ENCODE results near the gene ST14. TPM values are rescaled to one million over a fixed set of nuclear protein-coding genes. Genes with fewer than 3 reads are reported as not detected.

Gene ST14
- total and polyA plus RNA-seq, 10 of the 15 experiments (the other 5 are each of a cell fraction or from before 2014, with no cell fraction given) = 0.02 to 3.9 (median 0.73) TPM; not detected in 2

DNA sequence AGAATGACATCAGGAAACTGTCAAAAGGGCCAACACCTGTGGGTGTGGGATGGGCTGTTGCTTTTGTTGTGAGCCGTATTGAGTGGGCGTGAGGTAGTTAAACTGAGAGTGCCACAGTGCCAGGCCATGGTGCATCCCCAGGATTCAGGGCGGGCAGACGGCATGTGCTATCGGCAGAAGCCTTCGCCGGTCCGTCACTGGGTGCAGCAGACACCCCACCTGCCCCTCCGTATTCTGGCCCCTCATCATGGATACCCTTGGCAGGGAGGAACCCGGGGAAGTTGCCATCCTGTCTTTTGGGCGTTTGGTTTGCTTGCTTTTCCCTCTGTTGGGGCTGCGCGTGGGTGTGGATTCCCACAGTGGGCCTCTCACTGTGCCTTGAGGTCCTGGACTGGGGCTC lies 27.5 kb downstream of the ST14 start (continued):
- TF ChIP-seq POLR2AphosphoS5 (IDR thresholded peaks at IDR 0.05; ENCODE audit: low read length) (no peak), MXI1 (IDR thresholded peaks at IDR 0.05; ENCODE audit: low read depth, low read length) (no peak), GABPA (IDR thresholded peaks at IDR 0.05; ENCODE audit: low read depth) (no peak), POLR2A (IDR thresholded peaks at IDR 0.05; ENCODE audit: low read depth, low read length) (no peak), SREBF1 (IDR thresholded peaks at IDR 0.05; ENCODE audit: low read length) (no peak), SUZ12 (IDR thresholded peaks at IDR 0.05; ENCODE audit: unreplicated experiment) (no peak), NRF1 (conservative IDR thresholded peaks at IDR 0.05; ENCODE audit: low read depth, low read length) (no peak)
- TF ChIP-seq, protein P1, sequence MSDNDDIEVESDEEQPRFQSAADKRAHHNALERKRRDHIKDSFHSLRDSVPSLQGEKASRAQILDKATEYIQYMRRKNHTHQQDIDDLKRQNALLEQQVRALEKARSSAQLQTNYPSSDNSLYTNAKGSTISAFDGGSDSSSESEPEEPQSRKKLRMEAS (IDR thresholded peaks at IDR 0.05; ENCODE audit: low read depth, low read length) = no peak
- TF ChIP-seq, protein P2, sequence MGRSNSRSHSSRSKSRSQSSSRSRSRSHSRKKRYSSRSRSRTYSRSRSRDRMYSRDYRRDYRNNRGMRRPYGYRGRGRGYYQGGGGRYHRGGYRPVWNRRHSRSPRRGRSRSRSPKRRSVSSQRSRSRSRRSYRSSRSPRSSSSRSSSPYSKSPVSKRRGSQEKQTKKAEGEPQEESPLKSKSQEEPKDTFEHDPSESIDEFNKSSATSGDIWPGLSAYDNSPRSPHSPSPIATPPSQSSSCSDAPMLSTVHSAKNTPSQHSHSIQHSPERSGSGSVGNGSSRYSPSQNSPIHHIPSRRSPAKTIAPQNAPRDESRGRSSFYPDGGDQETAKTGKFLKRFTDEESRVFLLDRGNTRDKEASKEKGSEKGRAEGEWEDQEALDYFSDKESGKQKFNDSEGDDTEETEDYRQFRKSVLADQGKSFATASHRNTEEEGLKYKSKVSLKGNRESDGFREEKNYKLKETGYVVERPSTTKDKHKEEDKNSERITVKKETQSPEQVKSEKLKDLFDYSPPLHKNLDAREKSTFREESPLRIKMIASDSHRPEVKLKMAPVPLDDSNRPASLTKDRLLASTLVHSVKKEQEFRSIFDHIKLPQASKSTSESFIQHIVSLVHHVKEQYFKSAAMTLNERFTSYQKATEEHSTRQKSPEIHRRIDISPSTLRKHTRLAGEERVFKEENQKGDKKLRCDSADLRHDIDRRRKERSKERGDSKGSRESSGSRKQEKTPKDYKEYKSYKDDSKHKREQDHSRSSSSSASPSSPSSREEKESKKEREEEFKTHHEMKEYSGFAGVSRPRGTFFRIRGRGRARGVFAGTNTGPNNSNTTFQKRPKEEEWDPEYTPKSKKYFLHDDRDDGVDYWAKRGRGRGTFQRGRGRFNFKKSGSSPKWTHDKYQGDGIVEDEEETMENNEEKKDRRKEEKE (IDR thresholded peaks at IDR 0.05) = no peak

DNA sequence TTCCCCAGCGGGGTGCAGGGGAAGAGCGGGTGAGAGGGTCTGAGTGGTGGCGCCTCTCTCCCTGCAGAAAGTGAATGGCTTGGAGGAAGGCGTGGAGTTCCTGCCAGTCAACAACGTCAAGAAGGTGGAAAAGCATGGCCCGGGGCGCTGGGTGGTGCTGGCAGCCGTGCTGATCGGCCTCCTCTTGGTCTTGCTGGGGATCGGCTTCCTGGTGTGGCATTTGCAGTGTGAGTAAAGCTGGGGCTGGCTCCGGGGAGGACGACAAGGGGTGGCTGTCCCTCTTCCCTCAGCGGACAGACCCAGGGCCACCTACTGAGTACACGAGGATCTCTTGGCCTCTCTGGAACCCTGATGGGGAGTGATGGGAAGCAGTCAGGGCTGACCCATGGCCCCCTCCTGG lies 28.5 kb downstream of the ST14 start:
- CTCF ChIA-PET = no interaction called here
- 71% methylated on average over 14 of the region's 14 CpGs for WGBS (ENCODE audit: insufficient coverage, insufficient replicate concordance, low lambda C conversion rate, missing lambda C conversion rate)
- H3K9ac ChIP-seq (ENCODE audit: control insufficient read depth, insufficient read depth, low read length) = no peak overlapping the region
- intact Hi-C loops (cut with micrococcal nuclease; ENCODE audit: unreplicated experiment) (no loop called here), in situ Hi-C loops (cut with MboI) (no loop called here)
- FAIRE-seq (no peak), DNase-seq (ENCODE audit: low read depth, low spot score) (no peak), ATAC-seq (no peak)
- H3K27ac ChIP-seq (ENCODE audit: control insufficient read depth, insufficient read depth) = no peak overlapping the region
- no peaks in the 10 kb centered on the region for H3K36me3 ChIP-seq (ENCODE audit: control insufficient read depth in 2 of 2, insufficient read depth in 2 of 2, low read length in 1 of 2)
- no peak overlapping the region for H3K4me2 ChIP-seq (ENCODE audit: control insufficient read depth, insufficient read depth)
- H2AFZ ChIP-seq (ENCODE audit: control insufficient read depth, low read depth, low read length) = no peak overlapping the region
- no peak overlapping the region for H3K4me3 ChIP-seq
- SMC1A ChIA-PET (ENCODE audit: uncharacterized antibody, unreplicated experiment) = no interaction called here
- H4K20me1 ChIP-seq (ENCODE audit: control insufficient read depth, insufficient read depth) = no peaks in the 10 kb centered on the region
- RAD21 ChIA-PET (ENCODE audit: unreplicated experiment) = no interaction called here
- no peaks in the 10 kb centered on the region for H3K9me3 ChIP-seq (replicated peaks; ENCODE audit: control insufficient read depth, insufficient read depth, low read length)
- POLR2A ChIA-PET = no interaction called here
- no peaks in the 10 kb centered on the region for H3K27me3 ChIP-seq (replicated peaks in 1 of 2; ENCODE audit: control insufficient read depth in 2 of 2, insufficient read depth in 2 of 2, low read length in 1 of 2)
- H3K4me1 ChIP-seq (ENCODE audit: control insufficient read depth, insufficient read depth, low read length) = no peaks in the 10 kb centered on the region
- BruUV-seq (replicated peaks) = no TSS peak
- H3K79me2 ChIP-seq (ENCODE audit: control insufficient read depth, insufficient read depth, low read length) = no peaks in the 10 kb centered on the region
- TF ChIP-seq, protein P3, sequence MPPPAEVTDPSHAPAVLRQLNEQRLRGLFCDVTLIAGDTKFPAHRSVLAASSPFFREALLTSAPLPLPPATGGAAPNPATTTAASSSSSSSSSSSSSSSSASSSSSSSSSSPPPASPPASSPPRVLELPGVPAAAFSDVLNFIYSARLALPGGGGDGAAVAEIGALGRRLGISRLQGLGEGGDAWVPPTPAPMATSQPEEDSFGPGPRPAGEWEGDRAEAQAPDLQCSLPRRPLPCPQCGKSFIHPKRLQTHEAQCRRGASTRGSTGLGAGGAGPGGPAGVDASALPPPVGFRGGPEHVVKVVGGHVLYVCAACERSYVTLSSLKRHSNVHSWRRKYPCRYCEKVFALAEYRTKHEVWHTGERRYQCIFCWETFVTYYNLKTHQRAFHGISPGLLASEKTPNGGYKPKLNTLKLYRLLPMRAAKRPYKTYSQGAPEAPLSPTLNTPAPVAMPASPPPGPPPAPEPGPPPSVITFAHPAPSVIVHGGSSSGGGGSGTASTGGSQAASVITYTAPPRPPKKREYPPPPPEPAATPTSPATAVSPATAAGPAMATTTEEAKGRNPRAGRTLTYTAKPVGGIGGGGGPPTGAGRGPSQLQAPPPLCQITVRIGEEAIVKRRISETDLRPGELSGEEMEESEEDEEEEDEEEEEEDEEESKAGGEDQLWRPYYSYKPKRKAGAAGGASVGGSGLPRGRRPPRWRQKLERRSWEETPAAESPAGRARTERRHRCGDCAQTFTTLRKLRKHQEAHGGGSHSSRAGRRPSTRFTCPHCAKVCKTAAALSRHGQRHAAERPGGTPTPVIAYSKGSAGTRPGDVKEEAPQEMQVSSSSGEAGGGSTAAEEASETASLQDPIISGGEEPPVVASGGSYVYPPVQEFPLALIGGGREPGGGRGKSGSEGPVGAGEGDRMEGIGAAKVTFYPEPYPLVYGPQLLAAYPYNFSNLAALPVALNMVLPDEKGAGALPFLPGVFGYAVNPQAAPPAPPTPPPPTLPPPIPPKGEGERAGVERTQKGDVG (CRISPR knock-in tag; IDR thresholded peaks at IDR 0.05) = no peak
- TF ChIP-seq TARDBP (IDR thresholded peaks at IDR 0.05; ENCODE audit: borderline replicate concordance) (no peak), MTA2 (IDR thresholded peaks at IDR 0.05; ENCODE audit: low read depth) (no peak), ETV6 (conservative IDR thresholded peaks at IDR 0.05 in 1 of 2, IDR thresholded peaks at IDR 0.05 in 1 of 2; ENCODE audit: borderline replicate concordance in 1 of 2, low read depth in 1 of 2) (no peak), SIX5 (IDR thresholded peaks at IDR 0.05; ENCODE audit: low read depth, low read length, severe bottlenecking) (no peak)
- TF ChIP-seq, protein P4, sequence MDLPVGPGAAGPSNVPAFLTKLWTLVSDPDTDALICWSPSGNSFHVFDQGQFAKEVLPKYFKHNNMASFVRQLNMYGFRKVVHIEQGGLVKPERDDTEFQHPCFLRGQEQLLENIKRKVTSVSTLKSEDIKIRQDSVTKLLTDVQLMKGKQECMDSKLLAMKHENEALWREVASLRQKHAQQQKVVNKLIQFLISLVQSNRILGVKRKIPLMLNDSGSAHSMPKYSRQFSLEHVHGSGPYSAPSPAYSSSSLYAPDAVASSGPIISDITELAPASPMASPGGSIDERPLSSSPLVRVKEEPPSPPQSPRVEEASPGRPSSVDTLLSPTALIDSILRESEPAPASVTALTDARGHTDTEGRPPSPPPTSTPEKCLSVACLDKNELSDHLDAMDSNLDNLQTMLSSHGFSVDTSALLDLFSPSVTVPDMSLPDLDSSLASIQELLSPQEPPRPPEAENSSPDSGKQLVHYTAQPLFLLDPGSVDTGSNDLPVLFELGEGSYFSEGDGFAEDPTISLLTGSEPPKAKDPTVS (IDR thresholded peaks at IDR 0.05; ENCODE audit: low read depth, low read length) = no peak

Measured in GM12878 (cell line).